Mucosa of rectum (tissue), 2 donors: ENCODE results near the gene ZNF426.
"Not testable (repeated sequence)": the region's sequence is repeated elsewhere in the genome, so short reads cannot be mapped to it uniquely, and the experiment has no call there.

ENCODE experiments used
- H3K27ac ChIP-seq, 2 donors: one replicate each; pipeline ENCODE4 v1.7.0; 2013; ENCODE audit warnings: inconsistent platforms in 2 of 2, low read depth in 2 of 2, low read length in 2 of 2
- H3K27me3 ChIP-seq, 2 donors: one replicate each; pipeline ENCODE4 v1.7.0; 2013; ENCODE audit warnings: low read length in 2 of 2; ENCODE audit not compliant: control insufficient read depth in 2 of 2, insufficient read depth in 2 of 2
- H3K36me3 ChIP-seq, 2 donors: one replicate each; pipeline ENCODE4 v1.7.0; 2013; ENCODE audit warnings: low read length in 2 of 2; ENCODE audit not compliant: control insufficient read depth in 2 of 2, insufficient read depth in 2 of 2
- H3K4me1 ChIP-seq, 2 donors: one replicate each; pipeline ENCODE4 v1.7.0; 2013; ENCODE audit warnings: low read length in 2 of 2, mild to moderate bottlenecking in 1 of 2; ENCODE audit not compliant: control insufficient read depth in 2 of 2, insufficient read depth in 2 of 2
- H3K4me3 ChIP-seq, 2 donors: one replicate each; pipeline ENCODE4 v1.7.0; 2013; ENCODE audit warnings: low read length in 2 of 2
- H3K9ac ChIP-seq, 2 donors: one replicate each; pipeline ENCODE4 v1.7.0; 2013; ENCODE audit warnings: low read length in 2 of 2, low read depth in 1 of 2, mild to moderate bottlenecking in 1 of 2
- H3K9me3 ChIP-seq, 2 donors: one replicate each; pipeline ENCODE4 v1.7.0; 2013; ENCODE audit warnings: low read length in 2 of 2; ENCODE audit not compliant: control insufficient read depth in 2 of 2
- donor health status: healthy.
- donor health status: Normal muscosa, but diverticular disease.

The ZNF426 gene

GRCh38 chr19:9538183-9539058 lies at the start of gene ZNF426:
Gene ZNF426, minus strand, starts transcription at chr19:9538645. Its CDS starts 2,413 bp downstream, at chr19:9536232.
- peaks cover 6 to 9% of the 10 kb centered on the region in 2 donors for H3K9me3 ChIP-seq
- peaks cover 26 to 27% of the 10 kb centered on the region in 2 donors for H3K36me3 ChIP-seq
- peak within 1 kb of the TSS; percentile 93 to 95 for H3K27ac ChIP-seq
- H3K4me3 ChIP-seq = peak within 1 kb of the TSS; percentile 88 to 90
- H3K4me1 ChIP-seq = peaks cover 0 to 6% of the 10 kb centered on the region in 2 donors
- peak within 1 kb of the TSS; percentile 94 to 97 for H3K9ac ChIP-seq
- no peaks in the 10 kb centered on the region for H3K27me3 ChIP-seq

DNA sequence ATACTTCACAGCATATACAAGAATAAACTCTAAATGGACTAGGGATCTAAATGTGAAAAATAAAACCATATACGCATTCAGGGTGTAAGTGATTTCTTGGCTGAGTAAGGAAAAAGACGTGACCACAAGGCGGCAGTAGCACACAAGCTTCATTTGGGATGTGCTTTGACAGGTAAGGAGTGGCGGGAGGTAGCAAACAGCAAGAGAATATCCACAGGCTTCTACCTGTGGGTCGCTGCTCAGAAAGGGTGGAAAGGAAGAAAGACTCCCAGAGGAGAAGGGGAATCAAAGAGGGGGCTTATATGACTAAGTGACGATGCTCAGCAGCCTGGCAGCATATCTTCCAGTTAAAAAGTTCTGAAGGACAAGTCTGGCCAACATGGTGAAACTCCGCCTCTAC lies 48.3 kb upstream of the ZNF426 start:
- Histone ChIP-seq H3K27ac (no peak overlapping the region), H3K9ac (no peak overlapping the region), H3K4me1 (peaks cover 0 to 2% of the 10 kb centered on the region in 2 donors), H3K4me3 (no peak overlapping the region), H3K9me3 (no peaks in the 10 kb centered on the region), H3K36me3 (no peaks in the 10 kb centered on the region), H3K27me3 (no peaks in the 10 kb centered on the region)

- peak within 1 kb of the TSS; percentile 90 to 92 for H3K27ac ChIP-seq
- H3K27me3 ChIP-seq = no peaks in the 10 kb centered on the region
- peaks cover 2 to 3% of the 10 kb centered on the region in 2 donors for H3K36me3 ChIP-seq
- H3K9me3 ChIP-seq = peaks cover 0 to 4% of the 10 kb centered on the region in 2 donors
- H3K4me3 ChIP-seq = peak within 1 kb of the TSS; percentile 98
- H3K9ac ChIP-seq = peak within 1 kb of the TSS; percentile 91 to 94
- peaks cover 0 to 2% of the 10 kb centered on the region in 2 donors for H3K4me1 ChIP-seq
Observed at GRCh38 chr19:9584073-9584833, 45.8 kb upstream of the ZNF426 start, which contains the start of gene ZNF121. Gene ZNF121, minus strand, starts transcription at chr19:9584504. Its CDS starts 16,407 bp downstream, at chr19:9568097.

GRCh38 chr19:9582081-9582725 lies 43.8 kb upstream of the ZNF426 start:
- H3K27ac ChIP-seq, H3K9me3 ChIP-seq, H3K4me3 ChIP-seq, H3K27me3 ChIP-seq, H3K36me3 ChIP-seq, H3K4me1 ChIP-seq, H3K9ac ChIP-seq: not testable (repeated sequence)

DNA sequence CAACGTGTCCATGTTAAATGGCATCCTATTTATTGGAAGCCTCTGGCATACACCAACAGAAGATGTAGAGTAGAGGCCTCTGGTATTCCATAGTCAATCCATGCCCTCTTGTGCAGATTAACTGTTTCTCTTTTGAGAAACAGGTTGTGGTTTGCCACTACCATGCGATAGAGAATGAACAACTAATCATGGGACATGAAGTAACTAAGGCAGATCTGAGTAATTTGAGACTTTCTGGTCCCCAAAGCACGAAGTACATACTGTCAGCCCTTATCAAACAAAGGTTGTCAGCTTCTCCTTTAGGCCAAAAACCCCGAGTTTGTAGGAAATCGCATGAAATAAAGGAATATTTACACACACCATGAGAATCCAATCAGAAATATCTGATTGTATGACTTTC lies 42.3 kb upstream of the ZNF426 start:
- H3K9me3 ChIP-seq = peaks cover 8 to 10% of the 10 kb centered on the region in 2 donors
- peaks cover 6 to 7% of the 10 kb centered on the region in 2 donors for H3K36me3 ChIP-seq
- H3K9ac ChIP-seq = no peak overlapping the region
- H3K4me1 ChIP-seq = peaks cover 0 to 2% of the 10 kb centered on the region in 2 donors
- H3K27ac ChIP-seq = no peak overlapping the region
- H3K4me3 ChIP-seq = no peak overlapping the region
- H3K27me3 ChIP-seq = no peaks in the 10 kb centered on the region

DNA sequence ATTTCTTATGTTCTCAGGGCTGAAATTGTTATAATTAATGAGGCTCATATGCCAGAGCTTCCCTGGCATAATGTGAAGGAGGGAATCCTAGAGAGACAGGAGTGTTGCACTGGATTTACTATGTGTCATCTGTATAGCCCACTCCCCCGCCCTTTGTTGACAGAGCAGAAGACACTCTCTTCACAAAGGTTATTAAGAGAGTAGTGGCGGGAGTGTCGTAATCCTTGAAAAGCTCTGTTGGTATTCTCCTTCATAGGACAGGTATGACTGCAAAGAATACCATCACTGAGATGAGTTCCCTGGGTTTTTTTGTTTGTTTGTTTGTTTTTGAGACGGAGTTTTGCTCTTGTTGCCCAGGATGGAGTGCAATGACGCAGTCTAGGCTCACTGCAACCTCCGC lies 31.8 kb upstream of the ZNF426 start:
- Histone ChIP-seq H3K27me3 (no peaks in the 10 kb centered on the region), H3K4me3 (no peak overlapping the region), H3K9me3 (peaks cover 63 to 66% of the 10 kb centered on the region in 2 donors), H3K36me3 (peaks cover 37 to 43% of the 10 kb centered on the region in 2 donors), H3K27ac (no peak overlapping the region), H3K4me1 (no peaks in the 10 kb centered on the region), H3K9ac (no peak overlapping the region)

GRCh38 chr19:9566729-9567128 lies 28.3 kb upstream of the ZNF426 start:
- Histone ChIP-seq H3K36me3 (peaks cover 50 to 60% of the 10 kb centered on the region in 2 donors), H3K4me1 (no peaks in the 10 kb centered on the region), H3K9me3 (peaks cover 62 to 79% of the 10 kb centered on the region in 2 donors), H3K4me3 (no peak overlapping the region), H3K27me3 (no peaks in the 10 kb centered on the region), H3K9ac (no peak overlapping the region), H3K27ac (no peak overlapping the region)

DNA sequence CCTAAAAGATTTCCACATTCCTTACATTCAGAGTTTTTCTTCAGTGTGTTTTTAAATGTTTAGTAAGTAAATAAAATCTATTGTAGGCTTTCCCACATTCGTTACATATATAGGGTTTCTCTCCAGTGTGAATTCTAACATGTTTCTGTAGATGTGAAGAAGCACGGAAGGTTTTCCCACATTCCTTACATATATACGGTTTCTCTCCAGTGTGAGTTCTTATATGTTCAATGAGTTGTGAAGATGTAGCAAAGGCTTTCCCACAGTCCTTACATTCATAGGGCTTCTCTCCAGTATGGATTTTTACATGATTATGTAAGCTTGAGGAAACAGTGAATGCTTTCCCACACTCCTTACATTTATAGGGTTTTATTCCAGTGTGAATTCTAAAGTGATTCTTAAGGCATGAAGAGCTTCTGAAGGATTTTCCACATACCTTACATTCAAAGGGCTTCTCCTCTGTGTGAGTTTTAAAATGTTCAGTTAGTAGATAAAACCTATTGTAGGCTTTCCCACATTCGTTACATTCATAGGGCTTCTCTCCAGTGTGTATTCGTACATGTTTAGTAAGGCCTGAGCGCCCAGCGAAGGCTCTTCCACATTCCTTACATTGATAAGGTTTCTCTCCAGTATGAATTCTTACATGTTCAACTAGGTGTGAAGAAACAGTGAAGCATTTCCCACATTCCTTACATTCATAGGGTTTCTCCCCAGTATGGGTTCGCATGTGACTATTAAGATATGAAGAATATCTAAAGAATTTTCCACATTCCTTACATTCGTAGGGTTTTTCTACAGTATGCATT lies 27.7 kb upstream of the ZNF426 start:
- H3K9ac ChIP-seq = no peak overlapping the region
- H3K27ac ChIP-seq = no peak overlapping the region
- H3K27me3 ChIP-seq = no peaks in the 10 kb centered on the region
- H3K4me1 ChIP-seq = no peaks in the 10 kb centered on the region
- peaks cover 53 to 64% of the 10 kb centered on the region in 2 donors for H3K36me3 ChIP-seq
- H3K4me3 ChIP-seq = no peak overlapping the region
- peaks cover 61 to 78% of the 10 kb centered on the region in 2 donors for H3K9me3 ChIP-seq

DNA sequence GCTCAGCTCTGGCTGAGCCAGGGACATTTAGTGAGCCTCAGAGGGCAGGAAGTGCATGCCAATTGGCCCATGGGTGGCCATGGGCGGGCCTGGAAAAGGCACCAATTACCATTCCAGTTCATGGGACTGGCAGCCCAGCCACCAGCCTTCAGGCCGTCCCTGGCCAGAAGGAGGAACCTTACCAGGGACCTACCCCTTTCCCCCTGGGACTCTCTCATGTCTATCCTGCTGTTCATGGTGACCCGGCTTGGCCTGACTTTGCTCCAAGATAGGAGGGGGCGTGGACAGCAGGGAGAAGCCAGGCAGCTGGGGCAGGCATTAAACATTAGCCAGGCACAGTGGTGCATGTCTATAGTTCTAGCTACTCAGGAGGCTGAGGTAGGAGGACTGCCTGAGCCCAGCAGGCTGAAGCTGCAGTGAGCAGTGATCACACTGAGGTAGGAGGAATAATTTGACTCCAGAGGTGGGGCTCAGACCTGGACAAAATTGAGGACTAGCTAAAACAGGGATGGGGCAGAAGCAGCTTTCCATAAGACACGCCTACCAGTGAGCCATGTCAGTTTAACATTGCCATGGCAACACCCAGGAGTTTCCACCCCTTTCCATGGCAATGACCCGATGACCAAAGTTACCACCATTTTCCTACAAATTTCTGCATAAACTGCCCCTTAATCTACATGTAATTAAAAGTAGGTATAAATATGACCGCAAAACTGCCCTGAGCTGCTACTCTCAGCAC lies 14.3 kb upstream of the ZNF426 start:
- Histone ChIP-seq H3K27ac (no peak overlapping the region), H3K4me3 (no peak overlapping the region), H3K4me1 (no peaks in the 10 kb centered on the region), H3K9me3 (peaks cover 0 to 3% of the 10 kb centered on the region in 2 donors), H3K27me3 (no peaks in the 10 kb centered on the region), H3K36me3 (no peaks in the 10 kb centered on the region), H3K9ac (no peak overlapping the region)
